Ishikawa (cell line): ENCODE measurements around the gene PRDM16.

Experiments used
- CEBPB ChIP-seq: IDR thresholded peaks from 2 replicates; pipeline ENCODE4 v1.6.1; 2012
- CREB1 ChIP-seq: IDR thresholded peaks from 2 replicates; pipeline ENCODE4 v1.6.1; 2012; ENCODE audit warnings: low read depth
- EGR1 ChIP-seq: IDR thresholded peaks from 2 replicates; pipeline ENCODE4 v1.6.1; 2012
- EP300 ChIP-seq: IDR thresholded peaks from 2 replicates; pipeline ENCODE4 v1.6.1; 2012; ENCODE audit warnings: borderline replicate concordance
- FOXM1 ChIP-seq: IDR thresholded peaks from 2 replicates; pipeline ENCODE4 v1.6.1; 2012; ENCODE audit warnings: low read depth, borderline replicate concordance
- NFIC ChIP-seq: IDR thresholded peaks from 2 replicates; pipeline ENCODE4 v1.6.1; 2012
- RAD21 ChIP-seq: IDR thresholded peaks from 2 replicates; pipeline ENCODE4 v1.6.1; 2012; ENCODE audit warnings: low read depth
- TAF1 ChIP-seq: IDR thresholded peaks from 2 replicates; pipeline ENCODE4 v1.6.1; 2012; ENCODE audit warnings: low read depth, mild to moderate bottlenecking
- TCF12 ChIP-seq: IDR thresholded peaks from 2 replicates; pipeline ENCODE4 v1.6.1; 2012; ENCODE audit warnings: low read depth
- TEAD4 ChIP-seq: IDR thresholded peaks from 2 replicates; pipeline ENCODE4 v1.6.1; 2012
- USF1 ChIP-seq: IDR thresholded peaks from 2 replicates; pipeline ENCODE4 v1.6.1; 2012
- YY1 ChIP-seq: IDR thresholded peaks from 2 replicates; pipeline ENCODE4 v1.6.1; 2012; ENCODE audit warnings: low read depth
- ZBTB7A ChIP-seq: IDR thresholded peaks from 2 replicates; pipeline ENCODE4 v1.6.1; 2012; ENCODE audit warnings: low read depth
- TF ChIP-seq, protein P1 (sequence below): IDR thresholded peaks from 2 replicates; pipeline ENCODE4 v1.6.1; 2012
- TF ChIP-seq, protein P2 (sequence below): IDR thresholded peaks from 2 replicates; pipeline ENCODE4 v1.6.1; 2012; ENCODE audit warnings: low read depth, mild to moderate bottlenecking

The PRDM16 gene

DNA sequence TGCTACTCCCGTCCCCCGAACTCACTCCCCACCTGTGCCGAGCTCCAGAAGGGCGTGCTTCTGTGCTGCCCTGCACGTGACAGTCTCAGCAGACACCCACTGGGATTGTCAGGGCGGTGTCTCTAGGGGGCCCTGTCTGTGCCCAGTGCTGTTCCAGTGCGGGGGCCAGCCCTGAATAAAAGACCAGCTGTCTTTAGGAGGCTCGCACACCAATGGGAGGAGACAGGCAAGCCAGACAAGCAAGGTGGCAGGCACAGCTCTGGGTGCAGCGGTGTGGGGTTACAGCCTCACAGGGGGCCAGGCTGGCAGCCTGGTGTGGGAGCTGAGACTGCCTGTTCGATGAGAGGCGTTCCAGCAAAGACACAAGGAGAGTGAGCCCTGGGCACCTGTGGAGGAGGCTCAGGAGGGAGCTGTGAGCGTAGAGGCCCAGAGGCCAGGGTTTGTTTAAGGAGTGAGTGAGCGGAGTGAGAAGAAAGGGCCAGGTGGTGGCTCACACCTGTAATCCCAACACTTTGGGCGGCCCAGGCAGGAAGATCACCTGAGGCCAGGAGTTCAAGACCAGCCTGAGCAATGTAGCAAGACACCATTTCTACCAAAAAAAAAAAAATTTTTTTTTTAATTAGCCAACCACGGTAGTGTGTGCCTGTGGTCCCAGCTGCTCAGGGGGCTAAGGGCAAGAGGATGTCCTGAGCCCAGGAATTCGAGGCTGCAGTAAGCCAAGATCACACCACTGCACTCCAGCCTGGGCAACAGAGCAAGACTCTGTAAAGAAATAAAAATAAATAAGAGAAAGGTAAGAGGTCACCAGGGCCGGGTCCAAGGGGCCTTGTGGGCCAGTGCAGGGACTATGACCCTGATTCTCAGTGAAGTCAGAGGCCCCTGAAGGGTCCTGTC is 337.2 kb downstream of the PRDM16 start:
- TF ChIP-seq USF1 = peak; percentile 40; the same call in 1 of the 2 replicates
- TF ChIP-seq, protein P1, sequence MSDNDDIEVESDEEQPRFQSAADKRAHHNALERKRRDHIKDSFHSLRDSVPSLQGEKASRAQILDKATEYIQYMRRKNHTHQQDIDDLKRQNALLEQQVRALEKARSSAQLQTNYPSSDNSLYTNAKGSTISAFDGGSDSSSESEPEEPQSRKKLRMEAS = no peak

DNA sequence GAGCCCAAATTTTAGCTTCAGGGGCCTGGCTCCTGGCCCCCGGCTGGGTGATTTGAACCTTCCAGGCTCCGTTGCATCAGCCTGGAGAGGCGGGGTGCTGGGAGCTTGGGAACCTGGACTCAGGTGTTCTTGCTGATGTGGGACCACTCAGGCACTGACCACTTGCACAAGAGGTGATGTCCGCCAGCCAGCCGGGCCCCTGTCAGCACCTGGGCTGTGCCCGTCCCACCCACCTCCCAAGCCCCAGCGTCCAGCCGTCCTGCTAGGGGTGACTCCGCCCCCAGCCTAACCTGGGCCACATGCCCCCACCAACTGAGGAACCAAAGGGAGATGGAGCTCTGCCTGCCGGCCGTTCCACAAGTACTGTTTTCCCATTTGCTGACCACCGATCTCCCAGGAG is 338.0 kb downstream of the PRDM16 start:
- TF ChIP-seq RAD21 = no peak
- TF ChIP-seq TAF1 = no peak
- no peak for TF ChIP-seq ZBTB7A

DNA sequence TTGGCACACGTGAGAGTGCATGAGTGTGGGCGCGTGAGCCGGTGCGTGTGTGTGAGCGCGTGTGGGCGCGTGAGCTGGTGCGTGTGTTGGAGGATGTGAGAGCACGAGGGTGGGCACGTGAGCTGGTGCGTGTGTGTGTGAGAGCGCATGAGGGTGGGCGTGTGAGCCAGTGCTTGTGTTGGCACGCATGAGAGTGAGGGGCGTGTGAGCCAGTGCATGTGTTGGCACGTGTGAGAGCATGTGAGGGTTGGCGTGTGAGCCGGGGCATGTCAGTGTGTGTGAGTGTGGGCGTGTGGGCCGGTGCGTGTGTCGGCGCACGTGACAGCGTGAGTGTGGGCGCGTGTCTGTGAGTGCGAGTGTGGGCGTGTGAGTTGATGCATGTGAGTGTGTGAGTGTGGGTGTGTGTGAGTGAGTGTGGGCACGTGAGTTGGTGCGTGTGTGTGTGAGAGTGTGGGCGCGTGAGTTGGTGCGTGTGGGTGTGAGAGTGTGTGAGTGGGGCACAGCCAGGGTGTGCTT is 339.8 kb downstream of the PRDM16 start:
- TF ChIP-seq, protein P2, sequence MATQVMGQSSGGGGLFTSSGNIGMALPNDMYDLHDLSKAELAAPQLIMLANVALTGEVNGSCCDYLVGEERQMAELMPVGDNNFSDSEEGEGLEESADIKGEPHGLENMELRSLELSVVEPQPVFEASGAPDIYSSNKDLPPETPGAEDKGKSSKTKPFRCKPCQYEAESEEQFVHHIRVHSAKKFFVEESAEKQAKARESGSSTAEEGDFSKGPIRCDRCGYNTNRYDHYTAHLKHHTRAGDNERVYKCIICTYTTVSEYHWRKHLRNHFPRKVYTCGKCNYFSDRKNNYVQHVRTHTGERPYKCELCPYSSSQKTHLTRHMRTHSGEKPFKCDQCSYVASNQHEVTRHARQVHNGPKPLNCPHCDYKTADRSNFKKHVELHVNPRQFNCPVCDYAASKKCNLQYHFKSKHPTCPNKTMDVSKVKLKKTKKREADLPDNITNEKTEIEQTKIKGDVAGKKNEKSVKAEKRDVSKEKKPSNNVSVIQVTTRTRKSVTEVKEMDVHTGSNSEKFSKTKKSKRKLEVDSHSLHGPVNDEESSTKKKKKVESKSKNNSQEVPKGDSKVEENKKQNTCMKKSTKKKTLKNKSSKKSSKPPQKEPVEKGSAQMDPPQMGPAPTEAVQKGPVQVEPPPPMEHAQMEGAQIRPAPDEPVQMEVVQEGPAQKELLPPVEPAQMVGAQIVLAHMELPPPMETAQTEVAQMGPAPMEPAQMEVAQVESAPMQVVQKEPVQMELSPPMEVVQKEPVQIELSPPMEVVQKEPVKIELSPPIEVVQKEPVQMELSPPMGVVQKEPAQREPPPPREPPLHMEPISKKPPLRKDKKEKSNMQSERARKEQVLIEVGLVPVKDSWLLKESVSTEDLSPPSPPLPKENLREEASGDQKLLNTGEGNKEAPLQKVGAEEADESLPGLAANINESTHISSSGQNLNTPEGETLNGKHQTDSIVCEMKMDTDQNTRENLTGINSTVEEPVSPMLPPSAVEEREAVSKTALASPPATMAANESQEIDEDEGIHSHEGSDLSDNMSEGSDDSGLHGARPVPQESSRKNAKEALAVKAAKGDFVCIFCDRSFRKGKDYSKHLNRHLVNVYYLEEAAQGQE = no peak
- TF ChIP-seq EP300 = no peak
- TF ChIP-seq TEAD4 = no peak

DNA sequence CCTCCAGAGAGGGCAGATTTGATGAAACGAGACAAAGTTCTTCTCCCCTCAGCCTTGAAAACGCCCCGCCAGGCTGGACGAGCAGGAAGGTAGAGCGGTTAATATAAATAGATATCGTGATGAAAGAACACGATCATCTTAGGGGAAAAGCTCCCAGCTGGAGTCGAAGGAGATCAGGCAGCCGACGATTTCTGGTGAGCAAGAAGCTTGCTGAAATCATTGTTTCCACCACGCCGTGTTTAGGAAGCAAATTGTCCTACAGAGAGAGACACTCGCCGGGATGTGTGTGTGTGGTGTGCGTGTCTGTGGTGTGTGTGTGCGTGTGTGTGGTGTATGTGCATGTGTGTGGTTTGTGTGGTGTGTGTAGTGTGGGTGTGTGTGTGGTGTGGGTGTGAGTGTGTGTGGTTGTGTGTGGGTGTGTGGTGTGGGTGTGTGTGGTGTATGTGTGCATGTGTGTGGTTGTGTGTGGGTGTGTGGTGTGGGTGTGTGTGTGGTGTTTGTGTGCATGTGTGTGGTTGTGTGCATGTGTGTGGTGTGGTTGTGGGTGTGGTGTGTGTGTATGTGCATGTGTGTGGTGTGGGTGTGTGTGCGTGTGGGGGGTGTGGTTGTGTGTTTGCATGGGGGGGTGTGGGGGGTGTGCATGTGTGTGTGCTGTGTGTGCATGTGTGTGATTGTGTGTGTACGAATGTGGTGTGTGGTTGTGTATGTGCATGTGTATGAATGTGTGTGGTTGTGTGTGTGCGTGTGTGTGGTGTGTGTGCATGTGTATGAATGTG is 340.6 kb downstream of the PRDM16 start:
- TF ChIP-seq CEBPB (no peak), USF1 (no peak), CREB1 (no peak), ZBTB7A (no peak), NFIC (no peak), TEAD4 (no peak), TCF12 (no peak), FOXM1 (no peak), TAF1 (no peak), EGR1 (no peak), EP300 (no peak)
- TF ChIP-seq, protein P2 = no peak
- TF ChIP-seq, protein P1 = no peak

- TF ChIP-seq RAD21 = peak; percentile 70
- 0 out of 2 replicates have a peak, but pooled peaks have one; percentile 32 for TF ChIP-seq YY1
- no peak for TF ChIP-seq TEAD4
- TF ChIP-seq TCF12 = no peak
Observed at GRCh38 chr1:3410142-3410925, 341.3 kb downstream of the PRDM16 start.

DNA sequence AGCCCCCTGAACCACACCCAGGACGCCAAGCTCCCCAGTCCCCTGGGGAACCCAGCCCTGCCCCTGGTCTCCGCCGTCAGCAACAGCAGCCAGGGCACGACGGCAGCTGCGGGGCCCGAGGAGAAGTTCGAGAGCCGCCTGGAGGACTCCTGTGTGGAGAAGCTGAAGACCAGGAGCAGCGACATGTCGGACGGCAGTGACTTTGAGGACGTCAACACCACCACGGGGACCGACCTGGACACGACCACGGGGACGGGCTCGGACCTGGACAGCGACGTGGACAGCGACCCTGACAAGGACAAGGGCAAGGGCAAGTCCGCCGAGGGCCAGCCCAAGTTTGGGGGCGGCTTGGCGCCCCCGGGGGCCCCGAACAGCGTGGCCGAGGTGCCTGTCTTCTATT is 342.8 kb downstream of the PRDM16 start:
- TF ChIP-seq ZBTB7A (no peak), TEAD4 (no peak), NFIC (no peak), CEBPB (no peak), CREB1 (no peak), TCF12 (no peak), FOXM1 (no peak), EGR1 (no peak), USF1 (no peak), RAD21 (no peak), TAF1 (no peak), EP300 (no peak), YY1 (no peak)
- TF ChIP-seq, protein P2 = no peak
- TF ChIP-seq, protein P1 = no peak
